GM12891 (cell line): ENCODE data around the gene TMX3.

Experiments
- POLR2A ChIP-seq: IDR thresholded peaks from 2 replicates; pipeline ENCODE4 v1.6.1; 2011; ENCODE audit warnings: low read depth, low read length, control low read depth
- POLR2AphosphoS5 ChIP-seq: IDR thresholded peaks from 2 replicates; pipeline ENCODE4 v1.6.1; 2011; ENCODE audit warnings: low read depth, low read length, control low read depth

GRCh38 chr18:68638613-68639012 lies 76.3 kb downstream of the TMX3 start:
- TF ChIP-seq POLR2A (no peak), POLR2AphosphoS5 (no peak)
